ENCODE measurements around the gene DAZAP1.

The DAZAP1 gene

GRCh38 chr19:1392939-1393530, 14.4 kb upstream of the DAZAP1 start:
- DNase-seq (ENCODE audit: extremely low read depth in 1 of 2, low read depth in 1 of 2), result no peak

GRCh38 chr19:1393841-1394240, 13.5 kb upstream of the DAZAP1 start:
- DNase-seq (ENCODE audit: extremely low read depth in 1 of 2, low read depth in 1 of 2), result no peak

DNA sequence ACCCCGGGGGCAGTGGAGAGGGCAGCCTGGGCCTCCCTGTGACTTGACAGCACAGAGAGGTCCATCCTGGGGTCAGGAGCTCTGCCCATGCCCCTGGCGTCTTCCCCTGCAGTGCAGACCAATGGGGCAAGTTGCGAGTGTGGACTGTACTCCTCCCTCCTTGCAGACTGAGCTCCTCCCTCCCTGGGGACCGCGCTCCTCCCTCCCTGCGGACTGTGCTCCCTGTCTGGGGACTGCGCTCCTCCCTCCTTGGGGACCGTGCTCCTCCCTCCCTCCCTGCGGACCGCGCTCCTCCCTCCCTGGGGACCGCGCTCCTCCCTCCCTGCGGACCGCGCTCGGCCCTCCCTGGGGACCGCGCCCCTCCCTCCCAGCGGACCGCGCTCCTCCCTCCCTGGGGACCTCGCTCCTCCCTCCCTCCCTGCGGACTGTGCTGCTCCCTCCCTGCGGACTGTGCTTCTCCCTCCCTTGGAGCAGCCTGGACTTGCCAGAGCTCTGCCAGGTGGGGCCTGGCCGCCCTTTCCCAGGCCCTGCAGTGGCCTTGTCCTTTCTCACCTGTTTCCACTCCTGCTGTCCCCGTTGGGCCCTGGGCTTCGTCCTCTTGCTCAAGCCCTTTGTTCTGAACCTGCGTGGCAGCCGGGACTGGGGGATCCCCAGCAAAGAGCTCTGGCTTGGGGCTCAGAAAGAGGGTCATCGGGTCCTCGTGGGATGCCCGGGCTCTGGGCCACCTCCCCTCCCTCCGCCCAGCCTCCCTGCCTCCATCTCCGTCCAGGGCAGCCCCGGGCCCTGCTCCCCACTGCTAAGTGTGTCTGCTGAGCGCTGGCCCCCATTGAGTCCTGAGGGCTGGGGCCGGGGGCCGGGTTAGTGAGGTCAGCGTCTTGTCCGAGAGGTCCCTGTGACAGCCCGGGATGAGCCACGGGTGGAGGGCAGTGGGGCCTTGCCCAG, 12.9 kb upstream of the DAZAP1 start:
- no peak for DNase-seq (ENCODE audit: extremely low read depth in 1 of 2, low read depth in 1 of 2)

- no peak for DNase-seq (ENCODE audit: extremely low read depth in 1 of 2, low read depth in 1 of 2)
Measured at GRCh38 chr19:1395194-1396018, 12.0 kb upstream of the DAZAP1 start.

GRCh38 chr19:1396019-1396767, 11.2 kb upstream of the DAZAP1 start:
- DNase-seq (ENCODE audit: extremely low read depth in 1 of 2, low read depth in 1 of 2), result no peak

GRCh38 chr19:1396768-1397679, 10.4 kb upstream of the DAZAP1 start:
- DNase-seq (ENCODE audit: extremely low read depth in 1 of 2, low read depth in 1 of 2), result no peak

DNA sequence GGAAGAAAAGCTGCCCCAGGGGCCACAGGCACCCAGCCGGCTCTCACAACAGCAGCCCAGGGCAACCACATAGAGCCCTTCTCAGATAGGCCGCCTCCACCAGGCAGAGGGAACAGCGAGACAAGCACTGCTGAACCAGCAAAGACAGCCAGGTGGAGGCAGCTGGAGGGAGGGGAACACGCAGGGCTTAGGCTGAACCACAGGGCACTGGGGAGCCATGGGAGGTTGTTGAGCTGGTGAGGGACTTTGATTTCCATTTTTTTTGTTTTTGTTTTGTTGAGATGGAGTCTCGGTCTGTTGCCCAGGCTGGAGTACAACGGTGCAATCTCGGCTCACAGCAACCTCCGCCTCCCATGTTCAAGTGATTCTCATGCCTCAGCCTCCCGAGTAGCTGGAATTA, 9.5 kb upstream of the DAZAP1 start:
- no peak for DNase-seq (ENCODE audit: extremely low read depth in 1 of 2, low read depth in 1 of 2)

GRCh38 chr19:1399079-1399478, 8.3 kb upstream of the DAZAP1 start:
- DNase-seq (ENCODE audit: extremely low read depth in 1 of 2, low read depth in 1 of 2), result no peak

DNA sequence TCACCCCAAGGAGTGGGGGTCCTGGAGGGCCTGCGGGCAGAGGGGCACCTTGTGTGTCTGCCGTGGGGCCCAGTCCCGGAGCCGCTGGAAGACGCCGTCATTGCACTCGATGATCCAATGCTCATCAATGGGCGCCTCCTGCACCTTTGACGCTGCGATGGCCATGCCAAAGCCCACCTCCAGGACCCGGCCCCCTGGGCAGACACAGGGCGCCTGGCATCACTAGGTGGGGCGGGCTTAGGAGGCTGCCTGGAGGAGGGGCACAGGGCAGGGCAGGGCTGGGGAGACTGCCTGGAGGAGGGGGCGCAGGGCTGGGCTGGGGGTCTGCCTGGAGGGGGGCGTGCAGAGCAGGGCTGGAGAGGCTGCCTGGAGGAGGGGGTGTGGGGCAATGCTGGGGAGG, 7.6 kb upstream of the DAZAP1 start:
- no peak for DNase-seq (ENCODE audit: extremely low read depth in 1 of 2, low read depth in 1 of 2)

- no peak for DNase-seq (ENCODE audit: extremely low read depth in 1 of 2, low read depth in 1 of 2)
Measured at GRCh38 chr19:1400281-1401137, 6.9 kb upstream of the DAZAP1 start.

GRCh38 chr19:1401138-1401888, 6.1 kb upstream of the DAZAP1 start, which contains the start of gene GAMT:
Gene GAMT, minus strand, starts transcription at chr19:1401542. Its CDS starts 66 bp downstream, at chr19:1401476.
- DNase-seq (ENCODE audit: extremely low read depth in 1 of 2, low read depth in 1 of 2), result no peak

DNA sequence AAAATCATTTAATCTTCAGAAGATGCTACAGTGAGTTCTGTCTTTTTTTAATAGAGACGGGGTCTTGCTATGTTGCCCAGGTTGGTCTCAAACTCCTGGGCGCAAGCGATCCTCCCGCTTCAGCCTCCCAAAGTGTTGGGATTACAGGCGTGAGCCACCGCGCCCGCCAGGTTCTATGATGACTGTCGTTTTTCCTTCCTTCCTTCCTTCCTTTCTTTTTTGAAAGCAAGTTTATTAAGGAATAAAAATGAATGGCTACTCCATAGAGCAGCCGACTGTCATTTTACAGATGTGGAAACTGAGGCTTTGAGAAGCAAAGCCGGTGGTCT, 5.5 kb upstream of the DAZAP1 start:
- no peak for DNase-seq (ENCODE audit: extremely low read depth in 1 of 2, low read depth in 1 of 2)

DNA sequence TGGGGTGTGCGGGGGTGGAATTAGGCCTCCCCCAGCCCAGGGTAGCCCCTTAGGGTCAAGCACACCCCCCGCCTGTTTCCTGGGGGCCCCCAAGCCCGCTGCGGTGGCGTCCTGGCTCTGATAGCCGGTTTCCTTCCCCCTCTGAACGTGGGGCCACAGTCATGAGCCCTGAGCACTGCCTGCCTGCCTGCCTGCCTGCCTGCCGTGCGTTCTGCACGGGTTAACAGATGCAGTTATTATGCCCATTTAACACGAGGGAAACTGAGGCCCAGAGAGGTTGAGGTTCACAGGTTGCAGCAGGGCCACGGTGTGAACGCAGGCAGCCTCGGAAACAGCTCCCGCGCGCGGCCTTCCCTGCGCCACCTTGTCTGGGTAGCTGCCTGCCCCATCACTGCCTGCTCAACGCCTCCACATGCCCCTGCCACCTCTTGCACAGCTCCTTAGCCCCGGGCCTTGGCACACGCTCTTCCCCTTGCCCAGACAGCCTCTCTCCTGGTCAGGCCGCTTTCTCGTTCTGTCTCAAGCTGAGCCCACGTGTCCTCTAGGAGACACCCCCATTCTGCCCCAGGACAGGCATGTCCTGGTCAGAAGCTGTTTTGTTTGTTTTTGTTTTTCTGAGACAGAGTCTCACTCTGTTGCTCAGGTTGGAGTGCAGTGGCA, 4.8 kb upstream of the DAZAP1 start:
- DNase-seq (ENCODE audit: extremely low read depth in 1 of 2, low read depth in 1 of 2), result no peak

GRCh38 chr19:1406774-1407527, 435 bp upstream of the DAZAP1 start:
- peak; percentile 96 to 100 for DNase-seq (ENCODE audit: extremely low read depth in 1 of 2, low read depth in 1 of 2)

GRCh38 chr19:1408300-1409203, 1.2 kb downstream of the DAZAP1 start:
- DNase-seq (ENCODE audit: extremely low read depth in 1 of 2, low read depth in 1 of 2), result no peak

Data from stimulated activated CD8-positive, alpha-beta memory T cell treated with anti-CD3 and anti-CD28 coated beads, Interleukin-7, amount 100 ng/mL, for 48 hours (primary cell).